Stimulated activated CD4-positive, alpha-beta T cell treated with anti-CD3 and anti-CD28 coated beads, Interleukin-2, amount 100 ng/mL, for 4 hours (primary cell): Measurements from ENCODE around the gene ARHGAP1.
A peak's percentile ranks its signal among the peaks of the same experiment; 100 is the strongest.

ENCODE experiments used
- DNase-seq: peaks from one replicate; pipeline ENCODE4 v3.0.0-alpha.2; 2020; ENCODE audit warnings: low read depth

ARHGAP1 gene

DNA sequence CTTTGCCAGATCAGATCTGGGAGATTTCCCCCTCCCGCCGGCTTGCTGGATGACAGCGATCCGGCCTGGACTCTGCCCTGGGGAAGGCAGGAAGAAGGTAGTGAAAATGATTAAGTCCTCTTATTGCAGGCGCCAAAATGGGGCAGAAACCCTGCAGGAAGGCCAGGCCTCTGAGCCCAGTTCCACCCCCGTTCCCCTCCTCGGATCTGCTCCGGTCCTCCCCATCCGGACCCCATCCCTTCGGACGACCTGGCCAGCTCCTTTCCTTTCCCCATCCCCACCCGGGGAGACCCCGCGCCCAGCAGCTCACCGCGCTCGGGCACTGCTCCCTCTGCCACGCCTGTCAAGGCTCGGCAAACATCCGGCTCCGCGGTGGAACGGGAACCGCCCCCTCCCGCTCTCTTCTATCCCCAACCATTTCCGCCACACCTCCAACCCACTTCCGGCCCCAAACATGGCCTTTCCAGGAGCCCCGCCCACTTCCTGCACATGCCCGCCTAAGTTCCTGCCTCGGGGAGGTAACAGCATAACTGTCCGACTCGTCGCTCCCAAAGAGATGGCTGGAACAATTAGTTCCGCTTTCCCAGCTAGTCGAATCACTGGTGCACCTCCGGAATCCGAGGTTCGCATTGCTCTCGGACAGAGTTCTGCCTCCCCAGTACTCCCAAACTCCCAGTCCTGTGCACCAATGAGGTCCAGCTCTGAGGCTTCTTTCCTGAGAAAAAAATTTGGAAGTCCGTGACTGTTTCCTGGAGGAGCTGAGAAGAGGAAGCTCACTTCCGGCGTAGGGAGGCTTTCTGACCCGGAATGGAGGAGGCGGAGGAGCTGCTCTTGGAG is at the start of gene ARHGAP1, which contains the start of gene ZNF408:
TSS of gene ARHGAP1 (minus strand) at position 379 of the 837 bp plus-strand sequence. CDS start 4,512 bp downstream, outside the sequence.
TSS of gene ZNF408 (plus strand) at position 791 of the 837 bp plus-strand sequence. CDS start at position 808, 17 bp downstream.
- DNase-seq, result peak; percentile 99

DNA sequence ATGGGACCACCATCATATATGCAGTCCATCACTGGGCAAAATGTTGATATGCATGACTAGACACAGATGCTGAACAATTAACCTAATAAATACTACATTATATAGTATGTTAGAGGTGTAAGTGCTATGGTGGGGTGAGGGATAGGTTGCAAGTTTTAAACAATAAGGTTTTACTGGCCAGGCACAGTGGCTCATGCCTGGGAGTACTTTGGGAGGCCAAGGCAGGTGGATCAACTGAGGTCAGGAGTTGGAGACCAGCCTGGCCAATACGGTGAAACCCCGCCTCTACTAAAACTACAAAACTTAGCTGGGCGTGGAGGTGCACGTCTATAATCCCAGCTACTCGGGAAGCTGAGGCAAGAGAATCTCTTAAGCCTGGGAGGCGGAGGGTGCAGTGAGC is 46.7 kb upstream of the ARHGAP1 start:
- DNase-seq, result no peak

DNA sequence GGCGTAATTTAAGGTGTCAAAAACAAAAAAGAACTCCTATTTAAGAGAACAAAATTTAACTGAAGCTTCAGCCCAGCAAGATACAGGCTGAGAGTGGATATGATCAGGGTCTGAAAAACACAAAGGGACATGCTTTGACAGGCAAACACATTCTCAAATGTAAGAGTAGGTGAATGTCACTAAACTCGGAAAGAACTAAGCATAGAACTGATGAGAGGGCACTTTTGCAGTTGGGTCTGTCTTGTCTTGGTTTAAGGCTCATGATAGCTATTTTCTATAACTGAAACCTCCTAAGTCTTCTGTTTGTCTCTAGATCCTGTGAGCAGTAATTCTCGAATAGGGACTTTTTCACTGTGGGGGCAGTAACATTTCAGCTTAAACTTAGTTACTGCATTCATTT is 45.6 kb upstream of the ARHGAP1 start:
- no peak for DNase-seq

DNA sequence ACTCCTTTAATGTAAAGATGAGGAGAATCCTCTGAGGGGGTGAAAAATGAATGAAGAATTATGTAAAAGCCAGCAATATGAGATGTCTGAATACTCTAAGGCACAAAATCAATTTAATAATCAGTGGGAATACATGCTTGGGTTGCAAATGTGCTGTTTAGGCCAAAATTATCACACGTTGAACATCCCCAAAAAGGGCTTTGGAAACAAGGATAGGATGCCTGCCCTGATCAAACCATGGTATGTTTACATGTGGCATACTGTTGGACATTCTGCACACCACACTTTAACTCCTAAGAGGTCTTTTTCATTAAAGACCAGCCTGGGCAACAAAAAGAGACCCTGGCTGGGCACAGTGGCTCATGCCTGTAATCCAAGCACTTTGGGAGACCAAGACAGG is 44.9 kb upstream of the ARHGAP1 start:
- no peak for DNase-seq

GRCh38 chr11:46743693-46744339 is 43.4 kb upstream of the ARHGAP1 start:
- no peak for DNase-seq

DNA sequence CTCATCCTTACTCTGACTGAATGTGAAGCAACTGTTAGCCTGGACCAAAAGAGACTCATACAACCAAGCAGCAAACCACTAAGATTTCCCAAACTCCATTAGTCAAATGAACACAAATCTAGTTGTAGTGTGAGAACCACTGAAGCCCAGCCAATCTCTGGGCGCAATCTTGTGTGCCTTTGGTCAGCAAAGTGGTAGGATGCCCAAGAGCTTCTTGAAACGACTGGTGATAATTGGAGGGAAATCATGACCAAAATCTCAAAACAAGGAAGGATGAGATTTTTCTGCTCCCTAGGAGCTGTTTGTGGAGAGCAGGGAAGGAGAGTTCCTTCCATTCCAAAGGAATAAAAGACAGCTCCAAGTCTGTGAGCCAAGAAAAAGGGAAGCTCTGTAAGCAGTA is 42.6 kb upstream of the ARHGAP1 start:
- no peak for DNase-seq

DNA sequence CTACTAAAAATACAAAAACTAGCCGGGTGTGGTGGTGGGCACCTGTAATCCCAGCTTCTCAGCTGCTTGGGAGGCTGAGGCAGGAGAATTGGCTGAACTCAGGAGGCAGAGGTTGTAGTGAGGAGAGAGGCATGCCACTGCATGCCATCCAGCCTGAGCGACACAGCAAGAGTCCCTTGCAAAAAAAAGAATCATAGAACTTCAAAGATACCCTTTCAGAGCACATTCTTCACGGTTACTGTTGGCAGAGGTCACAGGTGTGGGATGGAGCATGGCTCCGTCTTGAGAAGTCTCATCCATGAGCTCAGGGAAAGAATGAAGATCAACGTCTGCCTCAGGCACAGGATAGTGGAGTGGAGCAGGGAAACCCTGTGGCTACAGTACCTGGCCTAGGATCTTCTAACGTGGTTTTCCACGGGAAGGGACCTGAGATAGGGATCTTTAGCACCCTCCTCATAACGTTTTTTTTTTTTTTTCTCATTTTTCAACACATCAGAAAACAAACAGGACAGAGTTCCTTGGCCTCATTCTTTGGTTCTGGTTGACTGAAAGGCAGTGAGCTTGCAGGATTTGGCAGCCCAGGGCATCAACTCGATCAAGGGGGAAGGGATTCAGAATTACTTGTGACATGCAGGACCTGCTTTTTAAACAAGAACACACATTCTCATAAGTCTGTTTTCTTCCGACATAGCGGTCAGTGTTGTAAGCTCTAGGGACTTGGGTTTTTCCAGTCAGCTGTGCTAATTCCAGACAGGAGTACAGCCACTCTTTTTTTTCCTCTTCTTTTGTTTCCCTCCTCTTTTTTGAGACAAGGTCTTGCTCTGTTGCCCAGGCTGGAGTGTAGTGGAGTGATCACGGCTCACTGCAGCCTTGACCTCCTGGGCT is 41.4 kb upstream of the ARHGAP1 start:
- DNase-seq, result no peak

GRCh38 chr11:46738887-46739286 is 38.5 kb upstream of the ARHGAP1 start:
- DNase-seq, result no peak

GRCh38 chr11:46737699-46738098 is 37.3 kb upstream of the ARHGAP1 start:
- DNase-seq, result no peak

DNA sequence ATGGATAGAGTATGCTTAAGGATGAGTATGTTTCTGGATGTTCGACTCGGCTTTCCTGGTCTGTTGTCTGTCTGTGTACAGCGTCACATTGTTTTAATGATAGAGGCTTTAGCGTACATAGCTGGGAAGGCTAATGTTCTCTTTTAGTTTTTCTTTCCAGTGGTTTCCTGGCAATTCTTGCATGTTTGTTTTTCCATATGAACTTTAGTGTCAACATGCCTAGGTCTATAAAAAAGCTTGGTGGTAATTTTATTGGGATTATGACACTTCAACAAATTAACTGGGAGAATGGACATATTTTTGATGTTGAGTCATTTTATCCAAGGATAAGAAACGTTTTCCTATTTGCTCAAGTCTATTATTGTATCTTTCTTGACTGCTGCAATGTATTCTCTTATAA is 36.2 kb upstream of the ARHGAP1 start:
- no peak for DNase-seq

- no peak for DNase-seq
Observed at GRCh38 chr11:46736146-46736545, 35.7 kb upstream of the ARHGAP1 start.

GRCh38 chr11:46733234-46733633 is 32.8 kb upstream of the ARHGAP1 start:
- no peak for DNase-seq

- DNase-seq, result no peak
Observed at GRCh38 chr11:46731545-46731944, 31.1 kb upstream of the ARHGAP1 start.

DNA sequence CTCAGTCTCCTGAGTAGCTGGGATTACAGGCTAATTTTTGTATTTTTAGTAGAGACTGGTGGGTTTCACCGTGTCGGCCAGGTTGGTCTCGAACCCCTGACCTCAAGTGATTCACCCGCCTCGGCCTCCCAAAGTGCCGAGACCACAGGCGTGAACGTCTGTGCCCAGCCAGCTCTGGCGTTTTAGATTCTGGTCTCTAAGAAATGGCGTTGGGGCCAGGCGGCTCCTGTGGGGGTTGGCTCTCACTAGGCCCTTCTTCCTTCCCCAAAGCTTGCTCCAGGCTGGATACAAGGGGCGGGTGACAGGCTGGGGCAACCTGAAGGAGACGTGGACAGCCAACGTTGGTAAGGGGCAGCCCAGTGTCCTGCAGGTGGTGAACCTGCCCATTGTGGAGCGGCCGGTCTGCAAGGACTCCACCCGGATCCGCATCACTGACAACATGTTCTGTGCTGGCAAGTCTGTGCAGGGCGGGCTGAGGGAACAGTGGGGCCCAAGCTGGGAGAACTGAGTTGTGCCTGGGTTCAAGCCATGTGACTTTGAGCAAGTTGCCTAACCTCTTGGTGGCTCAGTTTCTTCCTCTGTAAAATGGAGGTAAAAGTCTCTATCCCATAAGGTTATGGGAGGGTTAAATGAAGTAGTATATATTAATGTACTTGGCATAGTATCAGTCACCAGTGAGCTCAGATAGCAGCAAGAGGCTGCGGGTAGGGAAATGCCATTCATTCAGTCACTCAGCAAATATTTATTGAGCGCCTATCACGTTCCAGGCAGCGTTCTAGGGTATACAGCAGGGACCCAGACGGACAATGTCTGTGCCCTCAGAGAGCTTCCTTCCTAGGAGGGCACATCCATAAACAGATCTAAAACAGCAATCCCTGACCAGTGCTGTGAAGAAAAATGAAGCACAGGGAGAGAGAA is 28.9 kb upstream of the ARHGAP1 start:
- no peak for DNase-seq

- DNase-seq, result no peak
Observed at GRCh38 chr11:46728659-46729040, 28.2 kb upstream of the ARHGAP1 start.

DNA sequence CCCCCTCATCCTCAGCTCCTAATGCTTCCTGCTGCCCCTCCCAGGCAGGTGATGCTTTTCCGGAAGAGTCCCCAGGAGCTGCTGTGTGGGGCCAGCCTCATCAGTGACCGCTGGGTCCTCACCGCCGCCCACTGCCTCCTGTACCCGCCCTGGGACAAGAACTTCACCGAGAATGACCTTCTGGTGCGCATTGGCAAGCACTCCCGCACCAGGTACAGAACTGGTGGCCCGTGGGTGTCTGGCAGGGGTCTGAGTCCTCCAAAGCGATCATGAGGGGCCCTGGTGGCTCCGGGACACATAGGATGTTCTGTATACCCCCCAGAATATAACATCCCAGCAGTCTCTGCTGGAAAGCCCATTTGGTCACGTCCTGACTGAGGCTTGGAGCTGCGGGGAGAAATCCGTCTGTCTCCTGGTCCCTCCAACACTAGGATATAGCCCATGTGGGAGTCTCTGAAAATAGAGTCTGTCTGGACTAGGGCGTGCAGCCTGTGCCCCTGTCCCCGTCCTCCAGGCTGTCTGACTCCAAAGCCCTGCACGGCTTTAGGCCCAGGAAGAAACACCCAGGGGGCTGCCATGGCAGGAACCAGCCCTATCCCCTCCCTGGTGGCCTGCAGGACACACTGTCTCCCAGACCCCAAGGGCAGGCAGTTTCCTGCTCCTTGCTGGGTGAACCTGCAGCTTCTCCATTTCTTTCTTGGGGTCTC is 27.7 kb upstream of the ARHGAP1 start:
- DNase-seq, result no peak

DNA sequence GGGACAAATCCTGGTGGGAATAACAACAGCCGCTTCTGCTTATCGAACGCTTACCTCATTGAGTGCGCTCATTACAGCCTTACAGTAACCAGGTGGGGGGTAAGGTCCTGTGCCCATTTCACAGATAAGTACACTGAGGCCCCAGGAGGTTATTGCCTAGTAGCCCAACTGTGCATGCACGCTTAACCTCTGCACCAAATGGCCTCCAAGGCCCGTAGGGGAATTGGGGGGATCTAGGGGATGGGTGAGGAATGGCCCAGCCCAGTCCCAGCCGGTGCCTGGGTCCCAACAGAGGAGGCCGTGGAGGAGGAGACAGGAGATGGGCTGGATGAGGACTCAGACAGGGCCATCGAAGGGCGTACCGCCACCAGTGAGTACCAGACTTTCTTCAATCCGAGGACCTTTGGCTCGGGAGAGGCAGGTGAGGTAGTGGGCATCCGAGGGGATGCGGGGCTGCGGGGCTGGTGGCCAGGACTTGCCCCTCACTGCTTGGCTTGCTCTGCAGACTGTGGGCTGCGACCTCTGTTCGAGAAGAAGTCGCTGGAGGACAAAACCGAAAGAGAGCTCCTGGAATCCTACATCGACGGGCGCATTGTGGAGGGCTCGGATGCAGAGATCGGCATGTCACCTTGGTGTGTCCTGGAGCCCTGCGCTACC is 25.9 kb upstream of the ARHGAP1 start:
- DNase-seq, result no peak

- no peak for DNase-seq
Observed at GRCh38 chr11:46725338-46726205, 25.2 kb upstream of the ARHGAP1 start.

GRCh38 chr11:46724088-46724487 is 23.7 kb upstream of the ARHGAP1 start:
- DNase-seq, result no peak
